ENCODE measurements around the gene SVIL.

The SVIL gene

DNA sequence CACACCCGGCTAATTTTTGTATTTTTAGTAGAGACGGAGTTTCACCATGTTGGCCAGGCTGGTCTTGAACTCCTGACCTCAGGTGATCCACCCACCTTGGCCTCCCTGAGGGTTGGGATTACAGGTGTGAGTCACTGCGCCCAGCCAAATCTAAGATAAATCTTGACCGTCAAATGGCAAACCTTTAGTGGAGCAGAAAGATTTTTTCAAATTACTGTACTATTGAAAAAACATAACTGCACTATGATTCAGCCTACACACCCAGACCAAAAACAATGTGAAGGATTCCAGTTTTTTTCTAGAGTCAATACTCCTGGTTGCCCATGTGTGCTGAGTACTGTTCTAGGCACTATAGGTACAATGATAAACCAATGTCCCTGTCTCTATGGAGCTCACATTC lies 33.9 kb upstream of the SVIL start:
- FAIRE-seq (no peak), DNase-seq (ENCODE audit: insufficient read length, low spot score) (no peak)
- no peak for TF ChIP-seq PAX5 (IDR thresholded peaks at IDR 0.05; ENCODE audit: insufficient read depth, low read length, severe bottlenecking)
- TF ChIP-seq POLR2A (IDR thresholded peaks at IDR 0.05; ENCODE audit: low read depth, low read length): no peak
- no peak for TF ChIP-seq SPI1 (IDR thresholded peaks at IDR 0.05; ENCODE audit: low read depth, low read length)
- no peak for TF ChIP-seq POLR2AphosphoS5 (IDR thresholded peaks at IDR 0.05; ENCODE audit: low read depth, low read length)
- TF ChIP-seq POU2F2 (IDR thresholded peaks at IDR 0.05; ENCODE audit: low read depth, low read length): no peak

DNA sequence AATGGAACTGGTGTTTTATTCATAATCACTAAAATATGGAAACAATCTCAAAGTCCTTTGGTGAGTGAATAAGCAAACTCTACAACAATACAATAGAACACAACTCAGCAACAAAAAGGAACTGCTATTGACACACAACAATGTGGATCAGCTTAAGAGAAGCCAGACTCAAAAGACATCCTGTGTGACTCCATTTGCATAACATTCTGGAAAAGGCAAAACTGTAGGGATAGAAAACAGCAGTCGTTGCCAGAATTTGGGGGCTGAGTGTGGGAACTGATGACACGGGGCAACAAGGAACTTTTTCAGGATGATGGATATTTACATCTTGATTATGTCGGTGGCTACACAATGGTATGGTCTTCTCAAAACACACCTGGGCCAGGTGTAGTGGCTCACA lies 32.4 kb upstream of the SVIL start:
- FAIRE-seq: no peak
- no peak for DNase-seq (ENCODE audit: insufficient read length, low spot score)
- TF ChIP-seq PAX5 (IDR thresholded peaks at IDR 0.05; ENCODE audit: insufficient read depth, low read length, severe bottlenecking): no peak
- TF ChIP-seq POU2F2 (IDR thresholded peaks at IDR 0.05; ENCODE audit: low read depth, low read length): no peak
- TF ChIP-seq POLR2AphosphoS5 (IDR thresholded peaks at IDR 0.05; ENCODE audit: low read depth, low read length): no peak
- no peak for TF ChIP-seq POLR2A (IDR thresholded peaks at IDR 0.05; ENCODE audit: low read depth, low read length)
- no peak for TF ChIP-seq TAF1 (IDR thresholded peaks at IDR 0.05; ENCODE audit: low read depth, low read length)
- no peak for TF ChIP-seq SPI1 (IDR thresholded peaks at IDR 0.05; ENCODE audit: low read depth, low read length)

GRCh38 chr10:29666201-29666600 lies 31.4 kb upstream of the SVIL start:
- DNase-seq (ENCODE audit: insufficient read length, low spot score): no peak
- FAIRE-seq: no peak
- TF ChIP-seq POU2F2 (IDR thresholded peaks at IDR 0.05; ENCODE audit: low read depth, low read length): no peak
- no peak for TF ChIP-seq POLR2AphosphoS5 (IDR thresholded peaks at IDR 0.05; ENCODE audit: low read depth, low read length)
- no peak for TF ChIP-seq PAX5 (IDR thresholded peaks at IDR 0.05; ENCODE audit: insufficient read depth, low read length, severe bottlenecking)
- no peak for TF ChIP-seq TAF1 (IDR thresholded peaks at IDR 0.05; ENCODE audit: low read depth, low read length)
- TF ChIP-seq SPI1 (IDR thresholded peaks at IDR 0.05; ENCODE audit: low read depth, low read length): no peak
- TF ChIP-seq POLR2A (IDR thresholded peaks at IDR 0.05; ENCODE audit: low read depth, low read length): no peak

- FAIRE-seq: no peak
- TF ChIP-seq TAF1 (IDR thresholded peaks at IDR 0.05; ENCODE audit: low read depth, low read length): no peak
- no peak for TF ChIP-seq POU2F2 (IDR thresholded peaks at IDR 0.05; ENCODE audit: low read depth, low read length)
- no peak for TF ChIP-seq PAX5 (IDR thresholded peaks at IDR 0.05; ENCODE audit: insufficient read depth, low read length, severe bottlenecking)
- no peak for TF ChIP-seq SPI1 (IDR thresholded peaks at IDR 0.05; ENCODE audit: low read depth, low read length)
- TF ChIP-seq POLR2A (IDR thresholded peaks at IDR 0.05; ENCODE audit: low read depth, low read length): no peak
- no peak for TF ChIP-seq POLR2AphosphoS5 (IDR thresholded peaks at IDR 0.05; ENCODE audit: low read depth, low read length)
- no peak for DNase-seq (ENCODE audit: insufficient read length, low spot score)
These were observed 28.9 kb upstream of the SVIL start for GRCh38 chr10:29663718-29664117.

DNA sequence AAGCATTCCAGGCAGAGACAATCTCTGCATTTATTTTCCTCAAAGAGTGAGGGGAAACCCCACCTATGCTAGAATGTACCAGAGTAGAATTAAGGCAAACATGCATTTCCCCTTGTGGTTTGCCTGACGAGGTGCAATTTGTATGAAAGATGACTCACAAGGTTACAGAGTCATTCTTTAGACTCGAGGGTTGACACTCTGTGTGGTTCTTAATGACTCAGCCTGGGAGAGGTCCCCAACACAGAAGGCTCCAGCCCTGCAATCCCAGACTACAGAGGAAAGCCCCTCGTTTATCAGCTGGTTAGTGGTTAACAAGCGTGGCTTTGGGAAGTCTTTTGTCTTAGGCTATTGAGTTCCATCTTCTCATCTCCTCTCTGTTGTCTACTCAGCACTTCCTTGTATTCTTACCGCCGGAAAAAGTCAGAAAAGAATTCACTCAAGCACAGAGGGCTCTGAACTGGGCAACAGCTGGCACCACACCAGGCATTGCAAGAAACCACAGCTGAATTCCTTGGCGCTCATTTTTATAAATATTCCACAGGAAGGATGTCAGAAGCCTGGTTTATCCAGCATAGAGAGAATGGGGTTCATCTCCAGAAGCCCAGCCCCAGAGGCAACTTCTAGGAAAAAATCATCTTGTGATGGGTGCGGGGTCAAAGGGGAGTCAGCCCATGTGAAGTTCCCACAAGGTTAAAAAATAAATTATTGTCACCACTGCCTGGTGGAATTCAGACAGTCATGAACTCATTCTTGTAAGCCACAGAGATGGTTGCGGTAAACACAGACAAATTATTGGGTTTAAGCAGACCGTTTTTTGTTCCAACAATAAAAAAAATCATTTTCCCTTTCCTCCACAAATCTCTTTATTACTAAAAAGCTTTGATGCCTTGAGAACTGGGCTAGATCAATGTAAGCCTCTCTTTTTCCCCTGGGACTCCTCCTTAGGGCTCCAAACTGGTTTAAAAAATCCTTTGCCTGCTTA lies 24.5 kb upstream of the SVIL start:
- DNase-seq (ENCODE audit: insufficient read length, low spot score) (peak; percentile 32), FAIRE-seq (peak; percentile 81)
- TF ChIP-seq PAX5 (IDR thresholded peaks at IDR 0.05; ENCODE audit: insufficient read depth, low read length, severe bottlenecking) (no peak), POU2F2 (IDR thresholded peaks at IDR 0.05; ENCODE audit: low read depth, low read length) (peak; percentile 34; the same call in 1 of the 2 replicates)

- DNase-seq (ENCODE audit: insufficient read length, low spot score) (no peak), FAIRE-seq (no peak)
- TF ChIP-seq POU2F2 (IDR thresholded peaks at IDR 0.05; ENCODE audit: low read depth, low read length): no peak
- TF ChIP-seq PAX5 (IDR thresholded peaks at IDR 0.05; ENCODE audit: insufficient read depth, low read length, severe bottlenecking): no peak
- TF ChIP-seq POLR2AphosphoS5 (IDR thresholded peaks at IDR 0.05; ENCODE audit: low read depth, low read length): no peak
- no peak for TF ChIP-seq TAF1 (IDR thresholded peaks at IDR 0.05; ENCODE audit: low read depth, low read length)
- TF ChIP-seq POLR2A (IDR thresholded peaks at IDR 0.05; ENCODE audit: low read depth, low read length): no peak
- no peak for TF ChIP-seq SPI1 (IDR thresholded peaks at IDR 0.05; ENCODE audit: low read depth, low read length)
These were observed 23.0 kb upstream of the SVIL start for GRCh38 chr10:29657719-29658274.

DNA sequence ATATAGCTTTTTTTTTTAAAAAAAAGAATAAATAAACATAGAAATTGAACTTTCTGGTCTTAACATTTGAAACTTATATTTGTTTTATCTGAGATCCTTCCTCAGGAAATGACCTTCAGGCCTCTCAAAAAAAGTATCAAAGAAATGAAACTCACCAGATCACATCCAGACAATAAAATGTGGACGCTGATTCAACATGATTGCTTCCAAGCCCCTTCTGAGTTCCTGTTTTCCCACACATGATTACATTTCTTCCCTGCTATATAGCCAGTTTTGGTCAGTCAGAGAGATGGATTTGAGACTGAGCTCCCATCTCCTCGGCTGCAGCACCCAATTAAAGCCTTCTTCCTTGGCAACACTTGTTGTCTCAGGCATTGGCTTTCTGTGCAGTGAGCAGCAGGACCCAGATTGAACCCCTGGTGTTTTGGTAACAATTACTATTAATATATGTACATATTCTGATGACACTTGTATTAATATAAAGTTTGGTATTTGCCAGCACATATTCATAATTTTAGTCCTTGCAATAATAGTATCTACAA lies 21.8 kb upstream of the SVIL start:
- TF ChIP-seq POU2F2 (IDR thresholded peaks at IDR 0.05; ENCODE audit: low read depth, low read length) (no peak), POLR2AphosphoS5 (IDR thresholded peaks at IDR 0.05; ENCODE audit: low read depth, low read length) (no peak), PAX5 (IDR thresholded peaks at IDR 0.05; ENCODE audit: insufficient read depth, low read length, severe bottlenecking) (no peak), TAF1 (IDR thresholded peaks at IDR 0.05; ENCODE audit: low read depth, low read length) (no peak), POLR2A (IDR thresholded peaks at IDR 0.05; ENCODE audit: low read depth, low read length) (no peak), SPI1 (IDR thresholded peaks at IDR 0.05; ENCODE audit: low read depth, low read length) (no peak)
- DNase-seq (ENCODE audit: insufficient read length, low spot score) (no peak), FAIRE-seq (no peak)

DNA sequence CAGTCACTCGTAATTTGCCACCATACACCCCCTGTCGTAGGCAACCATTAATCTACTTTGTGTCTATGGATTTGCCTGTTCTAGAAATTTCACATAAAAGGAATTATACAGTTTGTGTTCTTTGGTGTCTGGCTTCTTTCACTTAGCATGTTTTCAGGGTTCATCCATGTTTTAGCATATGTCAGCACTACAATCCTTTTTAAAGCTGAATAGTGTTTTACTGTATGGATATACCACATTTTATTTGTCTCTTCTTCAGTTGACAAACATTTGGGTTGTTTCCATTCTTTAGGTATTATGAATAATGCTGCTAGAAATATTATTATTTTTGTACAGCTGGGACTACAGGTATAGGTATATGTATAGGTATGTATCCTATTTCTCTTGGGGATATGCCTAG lies 17.4 kb upstream of the SVIL start:
- FAIRE-seq: no peak
- TF ChIP-seq PAX5 (IDR thresholded peaks at IDR 0.05; ENCODE audit: insufficient read depth, low read length, severe bottlenecking): no peak
- no peak for TF ChIP-seq TAF1 (IDR thresholded peaks at IDR 0.05; ENCODE audit: low read depth, low read length)
- TF ChIP-seq POLR2AphosphoS5 (IDR thresholded peaks at IDR 0.05; ENCODE audit: low read depth, low read length): no peak
- TF ChIP-seq POU2F2 (IDR thresholded peaks at IDR 0.05; ENCODE audit: low read depth, low read length): no peak
- no peak for TF ChIP-seq POLR2A (IDR thresholded peaks at IDR 0.05; ENCODE audit: low read depth, low read length)
- no peak for TF ChIP-seq SPI1 (IDR thresholded peaks at IDR 0.05; ENCODE audit: low read depth, low read length)
- DNase-seq (ENCODE audit: insufficient read length, low spot score): no peak

DNA sequence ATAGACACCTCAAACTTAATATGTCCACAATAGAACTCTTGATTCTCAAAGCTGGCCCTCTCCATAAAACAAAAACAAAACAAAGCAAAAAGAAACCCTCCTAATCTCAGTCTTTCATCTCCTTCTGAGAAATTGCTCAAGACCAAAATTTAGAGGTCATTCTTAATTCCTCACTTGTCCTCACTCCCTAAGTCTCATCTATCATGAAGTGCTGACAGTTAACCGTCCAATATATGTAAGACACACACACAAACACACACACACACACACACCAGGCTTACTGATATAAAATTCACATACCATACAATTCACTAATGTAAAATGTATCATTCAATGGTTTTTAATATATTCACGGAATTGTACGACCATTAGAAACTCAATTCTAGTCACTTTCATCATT lies 17.0 kb upstream of the SVIL start:
- FAIRE-seq: no peak
- no peak for DNase-seq (ENCODE audit: insufficient read length, low spot score)
- no peak for TF ChIP-seq POLR2AphosphoS5 (IDR thresholded peaks at IDR 0.05; ENCODE audit: low read depth, low read length)
- TF ChIP-seq PAX5 (IDR thresholded peaks at IDR 0.05; ENCODE audit: insufficient read depth, low read length, severe bottlenecking): no peak
- TF ChIP-seq TAF1 (IDR thresholded peaks at IDR 0.05; ENCODE audit: low read depth, low read length): no peak
- TF ChIP-seq SPI1 (IDR thresholded peaks at IDR 0.05; ENCODE audit: low read depth, low read length): no peak
- no peak for TF ChIP-seq POLR2A (IDR thresholded peaks at IDR 0.05; ENCODE audit: low read depth, low read length)
- no peak for TF ChIP-seq POU2F2 (IDR thresholded peaks at IDR 0.05; ENCODE audit: low read depth, low read length)
